ENCODE data around the gene FAM171A1.

The FAM171A1 gene

DNA sequence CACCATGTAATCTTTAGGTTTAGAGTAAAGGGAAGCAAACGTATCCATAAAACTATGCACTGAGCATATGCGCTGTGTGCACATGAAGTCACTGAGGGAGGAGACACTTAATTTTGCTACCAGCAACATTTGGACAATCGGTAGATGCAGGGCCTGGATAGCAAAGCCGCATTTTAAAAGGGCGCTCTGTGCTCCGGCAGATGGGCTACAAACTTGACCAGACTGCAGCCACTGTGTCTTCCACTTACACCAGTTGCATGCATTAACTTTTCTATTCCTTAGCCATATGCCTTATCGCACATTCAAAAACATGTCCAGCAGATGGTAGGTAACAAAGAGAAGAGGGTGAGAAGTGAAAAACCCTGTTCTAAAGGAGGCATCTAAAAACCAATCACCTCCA, 18.3 kb downstream of the FAM171A1 start:
- DNase-seq (ENCODE audit: insufficient read length) = no peak
- TF ChIP-seq POLR2A (IDR thresholded peaks at IDR 0.05; ENCODE audit: low read depth, low read length) = no peak
- TF ChIP-seq POLR2AphosphoS5 (IDR thresholded peaks at IDR 0.05; ENCODE audit: low read depth, low read length) = no peak
- TF ChIP-seq TAF1 (IDR thresholded peaks at IDR 0.05; ENCODE audit: borderline replicate concordance, low read depth, low read length) = no peak
- no peak for FAIRE-seq

- DNase-seq (ENCODE audit: insufficient read length) (no peak), FAIRE-seq (no peak)
- TF ChIP-seq POLR2AphosphoS5 (IDR thresholded peaks at IDR 0.05; ENCODE audit: low read depth, low read length) (no peak), TAF1 (IDR thresholded peaks at IDR 0.05; ENCODE audit: borderline replicate concordance, low read depth, low read length) (no peak), POLR2A (IDR thresholded peaks at IDR 0.05; ENCODE audit: low read depth, low read length) (no peak)
These were observed 18.9 kb downstream of the FAM171A1 start for GRCh38 chr10:15352201-15352600.

- no peak for FAIRE-seq
- DNase-seq (ENCODE audit: insufficient read length) = no peak
- TF ChIP-seq TAF1 (IDR thresholded peaks at IDR 0.05; ENCODE audit: borderline replicate concordance, low read depth, low read length) = no peak
- no peak for TF ChIP-seq POLR2A (IDR thresholded peaks at IDR 0.05; ENCODE audit: low read depth, low read length)
- no peak for TF ChIP-seq POLR2AphosphoS5 (IDR thresholded peaks at IDR 0.05; ENCODE audit: low read depth, low read length)
These were observed 19.8 kb downstream of the FAM171A1 start for GRCh38 chr10:15351099-15351820.

DNA sequence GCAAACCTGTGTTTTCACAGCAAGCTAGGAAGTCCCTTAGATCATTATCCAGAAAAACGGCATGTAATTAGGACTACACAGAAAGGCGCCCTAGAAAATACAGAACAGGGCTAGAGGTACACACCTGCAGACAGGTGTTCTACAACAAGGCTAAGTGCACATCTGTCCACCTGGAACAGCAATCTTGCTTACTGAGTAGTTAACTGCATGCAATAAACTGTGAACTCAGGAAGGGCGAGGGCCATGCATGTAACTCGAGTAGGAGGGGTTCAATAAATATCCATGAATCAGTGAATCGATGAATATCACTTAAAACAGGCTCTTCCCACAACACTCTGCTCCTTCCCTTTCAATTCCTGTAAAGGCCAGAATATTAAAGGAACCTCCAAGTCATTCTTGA, 22.0 kb downstream of the FAM171A1 start:
- TF ChIP-seq POLR2A (IDR thresholded peaks at IDR 0.05; ENCODE audit: low read depth, low read length) = no peak
- TF ChIP-seq POLR2AphosphoS5 (IDR thresholded peaks at IDR 0.05; ENCODE audit: low read depth, low read length) = no peak
- no peak for TF ChIP-seq TAF1 (IDR thresholded peaks at IDR 0.05; ENCODE audit: borderline replicate concordance, low read depth, low read length)
- no peak for FAIRE-seq
- no peak for DNase-seq (ENCODE audit: insufficient read length)

DNA sequence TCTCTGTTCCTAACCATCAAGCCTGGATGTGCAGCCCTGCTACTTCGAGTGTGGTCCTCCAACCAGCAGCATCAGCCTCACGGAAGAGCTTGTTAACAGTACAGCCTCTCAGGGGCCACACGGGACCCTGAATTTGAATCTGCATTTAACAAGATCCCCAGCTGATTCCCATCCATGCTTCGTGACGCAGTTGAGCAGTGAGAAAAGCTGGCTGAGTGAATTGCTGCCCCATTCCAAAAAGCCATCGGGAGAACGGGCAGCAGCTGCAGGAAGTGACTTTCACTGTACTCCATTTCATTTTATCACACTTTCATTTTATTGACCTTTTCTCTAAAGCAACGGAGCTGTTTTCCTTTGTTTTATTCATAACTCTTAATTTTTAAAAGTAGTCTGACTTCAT, 22.5 kb downstream of the FAM171A1 start:
- DNase-seq (ENCODE audit: insufficient read length) = no peak
- TF ChIP-seq POLR2A (IDR thresholded peaks at IDR 0.05; ENCODE audit: low read depth, low read length) = no peak
- no peak for TF ChIP-seq TAF1 (IDR thresholded peaks at IDR 0.05; ENCODE audit: borderline replicate concordance, low read depth, low read length)
- TF ChIP-seq POLR2AphosphoS5 (IDR thresholded peaks at IDR 0.05; ENCODE audit: low read depth, low read length) = no peak
- no peak for FAIRE-seq

- TF ChIP-seq POLR2A (IDR thresholded peaks at IDR 0.05; ENCODE audit: low read depth, low read length) = no peak
- no peak for TF ChIP-seq POLR2AphosphoS5 (IDR thresholded peaks at IDR 0.05; ENCODE audit: low read depth, low read length)
- no peak for TF ChIP-seq TAF1 (IDR thresholded peaks at IDR 0.05; ENCODE audit: borderline replicate concordance, low read depth, low read length)
- no peak for DNase-seq (ENCODE audit: insufficient read length)
- no peak for FAIRE-seq
These were observed 23.9 kb downstream of the FAM171A1 start for GRCh38 chr10:15347150-15347549.

- FAIRE-seq = no peak
- no peak for DNase-seq (ENCODE audit: insufficient read length)
- TF ChIP-seq TAF1 (IDR thresholded peaks at IDR 0.05; ENCODE audit: borderline replicate concordance, low read depth, low read length) = no peak
- TF ChIP-seq POLR2AphosphoS5 (IDR thresholded peaks at IDR 0.05; ENCODE audit: low read depth, low read length) = no peak
- TF ChIP-seq POLR2A (IDR thresholded peaks at IDR 0.05; ENCODE audit: low read depth, low read length) = no peak
These were observed 24.5 kb downstream of the FAM171A1 start for GRCh38 chr10:15346440-15347141.

DNA sequence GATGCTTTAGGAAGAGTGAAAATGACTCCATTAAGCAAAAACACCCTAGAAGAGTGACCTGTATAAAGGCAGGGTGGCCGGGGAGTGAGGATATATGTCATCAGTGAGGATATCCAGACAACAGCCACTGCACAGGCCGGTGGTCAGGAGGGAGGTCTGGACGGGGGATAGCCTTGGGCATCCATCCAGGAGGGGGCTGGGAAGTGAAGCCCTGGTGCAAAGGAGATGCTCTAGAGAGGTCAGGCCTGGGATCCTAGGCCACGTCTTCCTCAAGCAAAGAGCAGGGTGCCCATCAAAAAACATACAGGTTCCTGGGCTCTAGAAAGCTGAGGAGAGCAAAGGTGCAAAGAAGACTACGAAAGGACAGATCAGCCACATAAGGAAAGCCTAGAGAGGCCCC, 25.6 kb downstream of the FAM171A1 start:
- TF ChIP-seq POLR2AphosphoS5 (IDR thresholded peaks at IDR 0.05; ENCODE audit: low read depth, low read length) = no peak
- no peak for TF ChIP-seq TAF1 (IDR thresholded peaks at IDR 0.05; ENCODE audit: borderline replicate concordance, low read depth, low read length)
- TF ChIP-seq POLR2A (IDR thresholded peaks at IDR 0.05; ENCODE audit: low read depth, low read length) = no peak
- FAIRE-seq = no peak
- no peak for DNase-seq (ENCODE audit: insufficient read length)

- TF ChIP-seq POLR2A (IDR thresholded peaks at IDR 0.05; ENCODE audit: low read depth, low read length) (no peak), TAF1 (IDR thresholded peaks at IDR 0.05; ENCODE audit: borderline replicate concordance, low read depth, low read length) (no peak), POLR2AphosphoS5 (IDR thresholded peaks at IDR 0.05; ENCODE audit: low read depth, low read length) (no peak)
- FAIRE-seq (no peak), DNase-seq (ENCODE audit: insufficient read length) (no peak)
These were observed 26.2 kb downstream of the FAM171A1 start for GRCh38 chr10:15344876-15345285.

GRCh38 chr10:15344256-15344875, 26.7 kb downstream of the FAM171A1 start:
- DNase-seq (ENCODE audit: insufficient read length) (no peak), FAIRE-seq (no peak)
- TF ChIP-seq POLR2AphosphoS5 (IDR thresholded peaks at IDR 0.05; ENCODE audit: low read depth, low read length) = no peak
- TF ChIP-seq POLR2A (IDR thresholded peaks at IDR 0.05; ENCODE audit: low read depth, low read length) = no peak
- TF ChIP-seq TAF1 (IDR thresholded peaks at IDR 0.05; ENCODE audit: borderline replicate concordance, low read depth, low read length) = no peak

- TF ChIP-seq TAF1 (IDR thresholded peaks at IDR 0.05; ENCODE audit: borderline replicate concordance, low read depth, low read length) (no peak), POLR2A (IDR thresholded peaks at IDR 0.05; ENCODE audit: low read depth, low read length) (no peak), POLR2AphosphoS5 (IDR thresholded peaks at IDR 0.05; ENCODE audit: low read depth, low read length) (no peak)
- DNase-seq (ENCODE audit: insufficient read length) = no peak
- FAIRE-seq = no peak
These were observed 28.1 kb downstream of the FAM171A1 start for GRCh38 chr10:15342970-15343369.

Data from GM12892 (cell line).